Left ventricle myocardium inferior (tissue), 1 donor: ENCODE data around the gene PTPRM. TPM values are rescaled to one million over a fixed set of nuclear protein-coding genes. Genes with fewer than 3 reads are reported as not detected.

Source experiments
- DNase-seq: peaks from one replicate; pipeline ENCODE4 v3.0.0-alpha.2; 2020
- H3K27ac ChIP-seq: fragments of 200-600 bp; replicated peaks from 2 replicates; pipeline ENCODE4 v1.8.0; 2021
- H3K27me3 ChIP-seq: fragments of 200-600 bp; 2 replicates; pipeline ENCODE4 v1.8.0; 2021; ENCODE audit warnings: low read depth
- H3K36me3 ChIP-seq: fragments of 200-600 bp; 2 replicates; pipeline ENCODE4 v1.8.0; 2021
- H3K4me1 ChIP-seq: fragments of 200-600 bp; 2 replicates; pipeline ENCODE4 v1.8.0; 2021
- H3K4me3 ChIP-seq: fragments of 200-600 bp; 2 replicates; pipeline ENCODE4 v1.8.0; 2021; ENCODE audit warnings: mild to moderate bottlenecking, moderate library complexity
- H3K9me3 ChIP-seq: fragments of 200-600 bp; replicated peaks from 2 replicates; pipeline ENCODE4 v1.8.0; 2021
- intact Hi-C: fragments of 100-400 bp; cut with micrococcal nuclease; formaldehyde crosslinking; loops from one replicate; pipeline ENCODE4 v1.11.0; 2022
- total RNA-seq: library from RNA; stranded (reverse); fragmentation: NEBNext Ultra II Directional; extraction: Animal tissue kit (Norgen Biotek cat#: 25700); gene quantifications from one replicate; pipeline ENCODE4 v1.2.1, GENCODE V29; 2021
- TF ChIP-seq, protein P1 (sequence below): fragments of 200-600 bp; IDR thresholded peaks from 2 replicates; pipeline ENCODE4 v1.8.0; 2021; ENCODE audit warnings: antibody characterized with exemption, mild to moderate bottlenecking, borderline replicate concordance
- donor health status: DM: no; HTN: yes; CAD: no; lungs with severe emphysema.

The PTPRM gene
- total RNA-seq, 1 donor from 2014 or later, result 132 TPM

DNA sequence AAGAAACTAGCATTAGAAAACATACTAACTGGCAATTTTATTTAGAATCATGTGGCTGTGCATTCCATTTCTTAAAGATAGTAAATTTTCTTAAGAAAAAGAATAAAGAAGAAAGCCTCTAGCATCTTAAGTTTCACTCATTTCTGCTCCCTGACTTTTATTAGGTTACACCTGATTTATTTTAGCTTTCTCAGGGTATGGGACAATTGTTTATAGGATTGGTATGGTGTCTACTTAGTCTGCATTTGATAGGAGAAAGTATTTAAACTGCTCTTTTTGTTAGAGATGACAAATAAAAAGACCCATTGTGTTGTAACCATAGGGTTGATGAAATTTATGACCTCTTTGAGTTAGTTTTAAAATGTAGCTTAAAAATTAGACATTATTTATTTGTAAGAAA, 115.2 kb downstream of the PTPRM start:
- Histone ChIP-seq H3K27me3 (no peaks in the 10 kb centered on the region), H3K27ac (peak overlapping the region; percentile 37), H3K9me3 (no peaks in the 10 kb centered on the region), H3K4me3 (no peak overlapping the region), H3K36me3 (no peaks in the 10 kb centered on the region), H3K4me1 (peaks cover 98% of the 10 kb centered on the region)
- TF ChIP-seq, protein P1, sequence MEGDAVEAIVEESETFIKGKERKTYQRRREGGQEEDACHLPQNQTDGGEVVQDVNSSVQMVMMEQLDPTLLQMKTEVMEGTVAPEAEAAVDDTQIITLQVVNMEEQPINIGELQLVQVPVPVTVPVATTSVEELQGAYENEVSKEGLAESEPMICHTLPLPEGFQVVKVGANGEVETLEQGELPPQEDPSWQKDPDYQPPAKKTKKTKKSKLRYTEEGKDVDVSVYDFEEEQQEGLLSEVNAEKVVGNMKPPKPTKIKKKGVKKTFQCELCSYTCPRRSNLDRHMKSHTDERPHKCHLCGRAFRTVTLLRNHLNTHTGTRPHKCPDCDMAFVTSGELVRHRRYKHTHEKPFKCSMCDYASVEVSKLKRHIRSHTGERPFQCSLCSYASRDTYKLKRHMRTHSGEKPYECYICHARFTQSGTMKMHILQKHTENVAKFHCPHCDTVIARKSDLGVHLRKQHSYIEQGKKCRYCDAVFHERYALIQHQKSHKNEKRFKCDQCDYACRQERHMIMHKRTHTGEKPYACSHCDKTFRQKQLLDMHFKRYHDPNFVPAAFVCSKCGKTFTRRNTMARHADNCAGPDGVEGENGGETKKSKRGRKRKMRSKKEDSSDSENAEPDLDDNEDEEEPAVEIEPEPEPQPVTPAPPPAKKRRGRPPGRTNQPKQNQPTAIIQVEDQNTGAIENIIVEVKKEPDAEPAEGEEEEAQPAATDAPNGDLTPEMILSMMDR, result no peak
- no peak for DNase-seq
- intact Hi-C loops, result no loop called here

GRCh38 chr18:7683753-7684152, 116.6 kb downstream of the PTPRM start:
- intact Hi-C loops, result no loop called here
- TF ChIP-seq, protein P1, result no peak
- Histone ChIP-seq H3K36me3 (no peaks in the 10 kb centered on the region), H3K4me3 (no peak overlapping the region), H3K27ac (peak overlapping the region; percentile 73), H3K9me3 (no peaks in the 10 kb centered on the region), H3K27me3 (no peaks in the 10 kb centered on the region), H3K4me1 (peaks cover 84% of the 10 kb centered on the region)
- no peak for DNase-seq

DNA sequence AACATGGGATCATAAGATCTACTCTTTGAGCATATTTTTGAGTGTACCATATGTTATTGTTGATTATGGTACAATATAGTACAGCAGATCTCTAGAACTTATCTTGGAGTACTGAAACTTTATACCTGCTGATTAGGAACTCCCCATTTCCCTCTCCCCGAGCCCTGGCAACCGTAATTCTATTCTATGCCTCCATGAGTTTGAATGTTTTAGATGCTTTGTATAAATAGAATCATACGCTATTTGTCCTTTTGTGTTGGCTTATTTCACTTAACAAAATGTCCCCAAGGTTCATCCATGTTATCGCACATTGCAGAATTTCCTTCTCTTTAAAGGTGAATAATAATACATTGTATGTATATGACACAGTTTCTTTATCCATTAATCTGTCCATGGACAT, 117.2 kb downstream of the PTPRM start:
- DNase-seq, result no peak
- Histone ChIP-seq H3K4me1 (peaks cover 82% of the 10 kb centered on the region), H3K27me3 (no peaks in the 10 kb centered on the region), H3K36me3 (no peaks in the 10 kb centered on the region), H3K27ac (peak overlapping the region; percentile 73), H3K4me3 (no peak overlapping the region), H3K9me3 (no peaks in the 10 kb centered on the region)
- TF ChIP-seq, protein P1, result no peak
- intact Hi-C loops, result no loop called here

DNA sequence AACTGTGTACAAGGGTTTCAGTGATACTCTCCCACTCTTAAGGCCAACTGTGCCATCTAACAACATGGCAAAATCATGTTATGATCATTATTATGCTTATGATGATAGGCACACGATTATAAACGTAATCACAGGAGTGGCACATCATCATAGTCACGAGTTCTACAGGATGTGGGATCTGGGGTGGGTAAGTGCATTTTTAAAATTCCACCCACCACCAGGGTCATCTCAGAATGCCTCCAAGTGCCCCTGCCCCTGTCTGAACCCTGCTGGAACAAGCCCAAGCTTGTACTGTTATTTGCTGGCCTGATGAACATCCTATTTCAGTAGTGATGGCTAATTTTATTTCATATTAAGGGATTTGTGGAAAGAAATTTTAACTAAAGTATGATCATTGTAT, 117.8 kb downstream of the PTPRM start:
- TF ChIP-seq, protein P1, result no peak
- no peaks in the 10 kb centered on the region for H3K9me3 ChIP-seq
- H3K36me3 ChIP-seq, result no peaks in the 10 kb centered on the region
- peaks cover 83% of the 10 kb centered on the region for H3K4me1 ChIP-seq
- no peak overlapping the region for H3K4me3 ChIP-seq
- H3K27me3 ChIP-seq, result no peaks in the 10 kb centered on the region
- intact Hi-C loops, result no loop called here
- peak overlapping the region; percentile 73 for H3K27ac ChIP-seq
- no peak for DNase-seq

GRCh38 chr18:7686278-7686677, 119.2 kb downstream of the PTPRM start:
- Histone ChIP-seq H3K27me3 (no peaks in the 10 kb centered on the region), H3K4me3 (no peak overlapping the region), H3K27ac (no peak overlapping the region), H3K36me3 (no peaks in the 10 kb centered on the region), H3K9me3 (no peaks in the 10 kb centered on the region), H3K4me1 (peaks cover 83% of the 10 kb centered on the region)
- intact Hi-C loops, result no loop called here
- TF ChIP-seq, protein P1, result no peak
- DNase-seq, result no peak

DNA sequence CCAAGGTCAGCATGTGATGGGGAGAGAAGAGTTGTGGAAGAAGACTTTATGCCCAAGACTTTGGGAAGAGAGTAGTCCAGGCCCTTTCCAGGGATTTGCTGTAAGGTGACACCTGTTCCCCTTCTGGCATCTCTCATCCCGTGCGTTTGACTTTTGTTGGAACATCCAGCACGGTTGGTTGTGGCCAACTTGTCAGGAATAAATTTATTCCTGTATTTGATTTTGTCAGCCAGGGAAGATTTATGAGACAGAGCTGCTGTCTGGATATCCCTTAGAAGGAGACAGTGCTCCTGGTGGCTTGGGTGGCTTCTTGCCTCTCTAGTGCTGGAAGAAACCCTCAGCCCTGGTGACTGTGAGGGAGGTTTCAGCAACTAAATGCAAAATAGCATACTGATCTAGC, 121.5 kb downstream of the PTPRM start:
- TF ChIP-seq, protein P1, result no peak
- Histone ChIP-seq H3K4me1 (peaks cover 66% of the 10 kb centered on the region), H3K4me3 (no peak overlapping the region), H3K27me3 (no peaks in the 10 kb centered on the region), H3K9me3 (no peaks in the 10 kb centered on the region), H3K27ac (no peak overlapping the region), H3K36me3 (no peaks in the 10 kb centered on the region)
- intact Hi-C loops, result no loop called here
- DNase-seq, result no peak
